ENCODE results near the gene TFEC.

DNA sequence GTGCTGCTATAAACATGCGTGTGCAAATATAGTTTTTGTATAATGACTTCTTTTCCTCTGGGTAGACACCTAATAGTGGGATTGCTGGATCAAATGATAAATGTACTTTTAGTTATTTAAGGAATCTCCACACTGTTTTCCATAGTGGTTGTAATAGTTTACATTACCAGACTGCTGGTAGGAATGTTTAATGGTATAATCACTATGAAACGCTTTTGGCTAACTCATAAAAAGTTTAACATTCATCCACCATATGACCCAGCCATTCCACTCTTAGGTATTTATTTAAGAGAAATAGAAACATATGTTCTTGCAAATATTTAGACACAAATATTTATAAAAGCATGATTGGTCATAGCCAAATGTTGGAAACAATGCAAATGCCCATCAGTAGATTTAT lies 32.1 kb upstream of the TFEC start:
- TF ChIP-seq, protein P1, sequence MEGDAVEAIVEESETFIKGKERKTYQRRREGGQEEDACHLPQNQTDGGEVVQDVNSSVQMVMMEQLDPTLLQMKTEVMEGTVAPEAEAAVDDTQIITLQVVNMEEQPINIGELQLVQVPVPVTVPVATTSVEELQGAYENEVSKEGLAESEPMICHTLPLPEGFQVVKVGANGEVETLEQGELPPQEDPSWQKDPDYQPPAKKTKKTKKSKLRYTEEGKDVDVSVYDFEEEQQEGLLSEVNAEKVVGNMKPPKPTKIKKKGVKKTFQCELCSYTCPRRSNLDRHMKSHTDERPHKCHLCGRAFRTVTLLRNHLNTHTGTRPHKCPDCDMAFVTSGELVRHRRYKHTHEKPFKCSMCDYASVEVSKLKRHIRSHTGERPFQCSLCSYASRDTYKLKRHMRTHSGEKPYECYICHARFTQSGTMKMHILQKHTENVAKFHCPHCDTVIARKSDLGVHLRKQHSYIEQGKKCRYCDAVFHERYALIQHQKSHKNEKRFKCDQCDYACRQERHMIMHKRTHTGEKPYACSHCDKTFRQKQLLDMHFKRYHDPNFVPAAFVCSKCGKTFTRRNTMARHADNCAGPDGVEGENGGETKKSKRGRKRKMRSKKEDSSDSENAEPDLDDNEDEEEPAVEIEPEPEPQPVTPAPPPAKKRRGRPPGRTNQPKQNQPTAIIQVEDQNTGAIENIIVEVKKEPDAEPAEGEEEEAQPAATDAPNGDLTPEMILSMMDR (conservative IDR thresholded peaks at IDR 0.05 in 1 of 2, IDR thresholded peaks at IDR 0.05 in 1 of 2; ENCODE audit: extremely low read depth in 1 of 2, insufficient read depth in 1 of 2, low read depth in 1 of 2, low read length in 2 of 2) = no peak
- TF ChIP-seq EZH2 (IDR thresholded peaks at IDR 0.05; ENCODE audit: borderline replicate concordance, low read length) = no peak

Measured in mammary epithelial cell (primary cell).